ENCODE data around the gene TMEM44.
"Not testable (repeated sequence)": the region's sequence is repeated elsewhere in the genome, so short reads cannot be mapped to it uniquely, and the experiment has no call there.

TMEM44 gene

DNA sequence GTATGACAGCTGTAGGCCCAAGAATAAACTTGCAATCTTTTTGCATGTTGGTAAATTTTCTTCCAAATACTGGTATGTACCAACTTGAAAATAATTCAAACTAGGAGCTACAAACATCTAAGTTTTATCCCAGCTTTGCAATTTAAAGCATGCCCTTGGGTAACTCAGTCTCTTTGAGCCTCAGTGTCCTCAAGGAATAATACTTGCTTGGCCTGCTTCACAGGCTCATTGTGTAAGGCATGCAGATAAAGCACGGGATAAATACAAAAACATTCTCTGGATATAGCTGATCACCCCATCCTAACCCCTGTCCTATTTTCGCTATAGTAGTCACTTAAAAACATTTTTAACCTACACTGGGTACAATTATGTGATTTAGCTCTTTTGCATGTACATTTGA, 9.6 kb upstream of the TMEM44 start:
- no peak for DNase-seq (ENCODE audit: low read depth, low spot score)

DNA sequence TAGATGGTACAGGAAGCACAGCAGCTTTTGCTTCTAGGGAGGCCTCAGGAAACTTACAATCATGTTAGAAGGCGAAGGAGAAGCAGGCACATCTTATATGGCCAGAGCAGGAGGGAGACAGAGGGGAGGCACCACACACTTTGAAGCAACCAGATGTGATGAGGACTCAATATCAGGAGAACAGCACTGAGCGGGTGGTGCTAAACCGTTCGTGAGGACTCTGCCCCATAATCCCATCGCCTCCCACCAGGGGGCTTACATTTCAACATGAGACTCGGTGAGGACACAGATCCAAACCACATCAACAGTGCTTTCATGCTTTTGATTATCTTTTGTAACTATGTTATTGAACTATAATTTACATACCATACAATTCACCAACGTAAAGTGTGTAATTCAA, 7.6 kb upstream of the TMEM44 start:
- DNase-seq (ENCODE audit: low read depth, low spot score) = no peak

DNA sequence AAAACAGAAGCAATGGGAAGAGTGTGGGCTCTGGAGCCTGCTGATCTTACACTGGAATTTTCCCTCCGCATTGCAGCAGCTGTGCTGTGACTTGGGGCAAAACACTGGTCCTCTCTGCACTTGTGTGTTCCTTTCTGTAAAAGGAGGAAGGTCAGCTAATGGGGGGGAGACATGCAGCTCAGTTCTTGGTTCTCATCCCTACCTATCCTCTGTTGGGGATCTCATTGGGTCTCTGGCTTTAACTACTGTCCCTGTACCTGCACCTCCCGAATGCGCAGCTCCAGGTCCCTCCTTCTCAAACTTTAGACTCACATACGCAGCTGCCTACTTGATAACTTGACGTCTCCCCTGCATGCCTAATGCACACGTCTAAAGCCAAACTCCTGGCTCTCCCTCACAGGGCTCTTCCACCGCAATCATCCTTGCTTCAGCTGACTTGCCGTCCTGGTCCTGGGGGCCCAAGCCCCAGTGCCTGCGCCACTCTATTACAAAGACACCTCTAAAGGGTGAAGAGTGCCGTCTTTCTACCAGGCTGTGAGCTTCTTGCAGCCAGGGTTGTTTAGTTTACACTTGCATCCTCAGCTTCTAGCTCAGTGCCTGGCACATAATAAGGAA, 5.9 kb upstream of the TMEM44 start:
- DNase-seq (ENCODE audit: low read depth, low spot score) = no peak

DNA sequence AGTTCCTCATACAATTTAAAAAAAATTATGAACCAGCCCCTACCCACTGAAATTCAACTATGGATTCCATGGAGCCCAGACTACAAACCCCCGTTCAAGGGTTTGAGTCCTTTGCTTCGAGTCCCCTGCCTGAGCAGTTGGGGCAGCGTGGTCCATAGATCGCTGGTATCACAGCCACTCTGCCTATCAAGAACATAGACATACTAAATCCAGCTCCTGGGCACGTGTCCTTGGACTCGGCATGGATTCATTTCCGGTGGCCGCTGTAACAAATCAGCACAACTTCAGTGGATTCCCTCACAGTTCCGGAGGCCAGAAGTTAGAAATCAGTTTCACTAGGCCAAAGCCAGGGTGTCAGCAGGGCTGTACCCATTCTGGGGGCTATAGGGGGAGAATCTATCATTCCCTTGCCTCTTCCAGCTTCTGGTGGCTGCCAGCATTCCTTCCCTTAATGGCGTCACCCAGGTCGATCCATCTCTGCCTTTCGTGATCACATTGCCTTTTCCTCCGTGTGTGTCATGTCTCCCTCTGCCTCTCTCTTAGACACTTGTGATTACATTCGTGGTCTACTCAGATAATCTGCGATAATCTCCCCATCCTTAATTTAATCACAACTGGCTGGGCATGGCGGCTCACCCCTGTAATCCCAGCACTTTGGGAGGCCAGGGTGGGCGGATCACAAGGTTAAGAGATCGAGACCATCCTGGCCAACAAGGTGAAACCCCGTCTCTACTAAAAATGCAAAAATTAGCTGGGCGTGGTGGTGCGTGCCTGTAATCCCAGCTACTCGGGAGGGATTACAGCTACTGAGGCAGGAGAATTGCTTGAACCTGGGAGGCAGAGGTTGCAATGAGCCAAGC, 4.6 kb upstream of the TMEM44 start:
- DNase-seq (ENCODE audit: low read depth, low spot score) = no peak

DNA sequence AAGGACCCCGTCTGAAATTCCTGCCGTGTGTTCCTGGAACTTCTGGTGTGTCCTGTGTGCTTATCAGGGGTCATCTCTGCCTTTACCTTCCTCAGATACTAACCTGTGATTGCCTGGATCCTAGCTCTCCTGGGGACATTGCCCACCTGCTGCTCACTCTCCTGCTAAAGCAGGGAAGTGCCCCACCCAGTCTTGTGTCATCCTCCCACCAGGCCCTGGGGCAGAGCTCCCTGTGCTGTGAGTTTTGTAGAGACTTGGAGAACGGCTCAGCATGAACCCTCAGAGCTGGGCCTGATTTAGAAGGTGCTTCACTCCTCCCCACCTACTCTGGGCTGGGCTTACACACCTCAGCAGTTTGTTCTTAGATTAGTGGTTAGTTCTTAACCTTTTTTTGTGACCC, 3.8 kb upstream of the TMEM44 start:
- DNase-seq (ENCODE audit: low read depth, low spot score) = no peak

DNA sequence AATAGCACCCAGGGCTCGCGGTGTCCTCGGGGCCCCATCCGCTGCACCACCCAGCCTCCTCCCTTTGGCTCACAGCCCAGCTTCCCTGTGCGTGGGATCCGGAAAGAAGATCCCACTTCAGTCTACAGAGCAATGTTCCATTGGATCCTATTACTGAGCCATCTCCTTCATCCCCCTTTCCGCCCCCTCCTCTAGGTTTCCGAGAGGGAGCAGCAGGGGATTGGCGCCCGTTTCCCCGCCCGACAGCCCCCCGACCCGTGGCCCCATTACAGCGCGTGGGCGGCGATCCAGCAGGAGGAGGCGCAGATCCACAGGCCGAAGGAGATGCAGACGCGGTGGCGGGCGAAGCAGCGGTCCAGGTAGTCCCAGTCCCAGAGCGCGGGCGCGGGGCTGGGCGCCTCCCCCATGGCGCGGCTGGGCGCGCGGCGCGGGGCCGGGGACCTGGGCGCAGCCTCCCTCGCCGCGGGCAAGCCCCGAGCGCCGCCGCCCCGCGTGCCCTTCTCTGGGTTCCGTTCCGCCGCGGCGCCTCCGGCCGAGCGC, 340 bp downstream of the TMEM44 start:
- DNase-seq (ENCODE audit: low read depth, low spot score) = no peak

DNA sequence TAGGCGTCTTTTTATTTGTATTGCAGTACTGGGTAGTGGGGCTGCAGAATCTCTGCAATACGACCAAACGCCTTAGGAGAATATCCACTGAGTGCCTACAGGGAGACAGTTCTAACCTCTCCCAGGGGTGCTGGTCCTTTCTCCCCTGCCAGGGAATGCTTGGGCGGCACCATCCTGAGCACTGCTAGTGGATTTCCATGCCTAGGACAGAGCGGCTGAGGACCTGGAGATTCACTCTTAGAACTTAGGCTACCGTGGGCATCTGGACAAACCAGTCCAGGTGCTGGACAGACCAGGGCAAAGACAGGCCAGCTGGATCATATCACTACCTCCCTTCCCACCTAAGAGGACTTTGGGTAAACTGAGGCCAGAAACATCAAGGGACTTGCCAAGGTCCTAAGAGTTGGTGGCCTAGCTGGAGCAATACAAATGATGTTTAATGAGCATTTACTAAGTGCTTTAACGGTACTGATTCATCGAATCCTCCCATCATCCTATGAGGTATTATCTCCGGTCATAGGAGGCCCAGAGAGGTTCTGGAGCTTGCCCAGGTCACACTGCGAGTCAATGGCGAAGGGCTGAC, 902 bp downstream of the TMEM44 start:
- DNase-seq (ENCODE audit: low read depth, low spot score) = no peak

DNA sequence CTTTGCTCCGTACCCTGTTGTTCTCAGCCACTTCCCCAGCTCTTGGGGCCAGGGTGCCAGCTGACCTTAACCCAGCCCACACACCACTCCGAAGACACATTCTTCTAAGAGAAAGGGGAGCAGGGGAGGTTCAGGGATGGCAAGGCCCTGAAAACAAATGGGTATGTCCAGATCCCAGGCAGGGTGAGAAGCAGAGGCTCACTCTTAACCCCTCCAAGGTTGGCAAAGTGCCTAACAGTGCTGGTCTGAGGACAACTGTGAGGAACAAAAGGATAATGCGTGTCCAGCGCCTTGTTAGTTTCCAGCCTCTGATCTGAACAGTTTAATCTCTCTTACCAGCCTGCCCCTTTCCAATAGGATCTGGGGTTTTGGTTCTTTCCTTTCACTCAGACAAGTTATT, 1.5 kb downstream of the TMEM44 start:
- no peak for DNase-seq (ENCODE audit: low read depth, low spot score)

DNA sequence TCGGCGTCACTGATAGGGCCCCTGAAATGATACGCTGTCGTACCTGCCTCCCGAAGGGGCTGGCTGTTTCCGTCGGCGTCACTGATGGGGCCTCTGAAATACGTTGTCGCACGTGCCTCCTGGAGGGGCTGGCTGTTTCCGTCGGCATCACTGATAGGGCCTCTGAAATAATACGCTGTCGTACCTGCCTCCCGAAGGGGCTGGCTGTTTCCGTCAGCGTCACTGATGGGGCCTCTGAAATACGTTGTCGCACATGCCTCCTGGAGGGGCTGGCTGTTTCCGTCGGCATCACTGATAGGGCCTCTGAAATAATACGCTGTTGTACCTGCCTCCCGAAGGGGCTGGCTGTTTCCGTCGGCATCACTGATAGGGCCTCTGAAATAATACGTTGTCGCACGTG, 2.5 kb downstream of the TMEM44 start:
- DNase-seq (ENCODE audit: low read depth, low spot score) = not testable (repeated sequence)

DNA sequence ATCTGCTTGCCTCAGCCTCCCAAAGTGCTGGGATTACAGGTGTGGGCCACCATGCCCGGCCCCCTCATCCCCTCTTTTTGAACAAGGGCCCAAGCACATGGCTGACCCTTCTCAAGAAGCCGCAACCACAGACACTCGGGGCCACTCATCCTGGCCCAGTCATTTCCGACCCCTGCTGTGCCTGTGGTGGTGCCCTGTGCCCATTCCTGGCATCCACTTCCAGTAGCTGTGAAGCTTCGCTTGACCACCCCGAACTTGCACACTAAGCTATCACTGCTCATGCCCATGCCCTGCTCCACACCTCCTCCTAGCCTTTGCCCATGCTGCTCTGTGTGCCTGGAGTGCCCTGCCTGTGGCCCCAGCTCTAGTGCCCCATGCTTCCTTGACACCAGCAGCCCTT, 8.3 kb downstream of the TMEM44 start:
- no peak for DNase-seq (ENCODE audit: low read depth, low spot score)

DNA sequence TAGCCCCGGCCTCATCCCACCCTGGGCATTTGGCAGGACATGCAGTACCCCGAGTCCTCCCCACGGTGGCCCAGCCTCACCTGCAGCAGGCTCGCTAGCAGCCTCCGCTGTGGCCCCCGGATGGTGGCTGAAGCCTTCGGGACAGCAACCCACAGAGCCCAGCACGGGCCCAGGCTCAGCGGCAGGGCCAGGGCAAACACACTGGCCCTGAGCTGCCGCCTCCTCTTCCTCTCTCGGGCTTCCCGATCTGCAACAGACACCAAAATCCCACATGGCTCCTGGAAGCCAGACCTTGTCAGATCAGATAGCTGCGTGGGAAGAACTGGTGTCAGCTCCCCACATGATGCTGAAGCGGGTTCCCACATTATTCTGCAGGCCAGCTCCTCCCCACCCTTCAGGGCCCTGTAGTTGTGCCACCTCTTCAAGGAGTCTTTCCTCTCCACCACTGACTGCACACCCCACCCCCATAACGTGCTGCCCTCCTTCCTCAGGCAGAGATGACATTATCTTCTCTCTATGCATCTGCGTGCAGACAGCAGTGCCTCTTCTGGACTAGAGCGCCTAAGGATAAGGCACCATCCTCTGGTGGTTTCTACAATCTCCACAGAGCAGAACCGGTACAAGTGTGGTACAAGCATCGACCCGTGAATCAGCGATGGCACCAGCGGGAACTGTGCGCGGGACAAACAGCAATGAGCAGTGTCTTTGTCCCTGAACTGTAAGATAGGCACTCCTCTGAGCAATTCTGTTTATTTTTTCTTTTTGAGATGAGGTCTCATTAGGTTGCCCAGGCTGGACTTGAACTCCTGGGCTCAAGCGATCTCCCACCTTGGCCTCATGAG, 9.5 kb downstream of the TMEM44 start:
- DNase-seq (ENCODE audit: low read depth, low spot score) = no peak

DNA sequence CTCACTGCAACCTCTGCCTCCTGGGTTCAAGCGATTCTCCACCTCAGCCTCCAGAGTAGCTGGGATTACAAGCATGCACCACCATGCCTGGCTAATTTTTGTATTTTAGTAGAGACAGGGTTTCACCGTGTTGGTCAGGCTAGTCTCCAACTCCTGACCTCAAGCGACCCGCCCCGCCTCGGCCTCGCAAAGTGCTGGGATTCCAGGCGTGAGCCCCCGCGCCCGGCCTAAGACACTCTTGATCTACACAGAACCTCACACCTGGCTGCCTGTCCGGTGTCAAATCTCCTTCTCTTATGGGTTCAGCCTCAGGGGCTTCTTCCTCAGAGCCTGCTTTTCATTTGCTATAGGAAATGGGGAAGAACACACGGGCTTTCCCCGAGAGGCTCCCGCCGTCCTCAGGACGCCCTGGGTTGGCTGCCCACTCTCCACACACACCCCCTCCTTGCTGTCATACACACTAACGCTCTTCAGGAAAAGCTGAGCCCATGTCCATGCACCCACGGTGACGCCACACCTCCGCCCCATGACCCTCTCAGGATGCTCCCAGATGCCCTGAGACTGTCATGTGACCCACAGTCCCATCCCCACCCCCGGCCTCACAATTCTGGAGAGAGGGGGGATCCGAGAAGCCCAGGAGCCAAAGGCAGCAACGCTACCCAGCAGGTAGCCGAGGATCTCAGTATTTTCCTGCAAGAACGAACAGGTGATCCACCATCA, 10.4 kb downstream of the TMEM44 start:
- DNase-seq (ENCODE audit: low read depth, low spot score) = no peak

DNA sequence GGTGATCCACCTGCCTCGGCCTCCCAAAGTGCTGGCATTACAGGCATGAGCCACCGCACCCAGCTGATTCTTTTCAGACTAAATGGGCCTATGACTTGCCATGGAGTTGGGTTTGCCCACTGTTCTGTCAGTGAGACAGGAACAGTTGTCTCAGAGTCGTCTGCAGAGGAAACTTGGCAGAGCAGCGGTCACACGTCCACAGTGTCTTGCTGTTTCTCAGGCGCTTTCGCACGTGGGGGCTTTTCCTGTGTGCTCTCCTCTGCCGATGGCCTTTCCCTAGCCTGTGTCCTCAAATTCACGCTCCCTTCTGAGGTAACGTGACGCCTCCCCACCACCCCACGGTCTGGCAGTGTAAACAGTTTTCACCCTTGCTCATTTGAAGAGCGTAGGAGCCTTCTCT, 11.3 kb downstream of the TMEM44 start:
- no peak for DNase-seq (ENCODE audit: low read depth, low spot score)

DNA sequence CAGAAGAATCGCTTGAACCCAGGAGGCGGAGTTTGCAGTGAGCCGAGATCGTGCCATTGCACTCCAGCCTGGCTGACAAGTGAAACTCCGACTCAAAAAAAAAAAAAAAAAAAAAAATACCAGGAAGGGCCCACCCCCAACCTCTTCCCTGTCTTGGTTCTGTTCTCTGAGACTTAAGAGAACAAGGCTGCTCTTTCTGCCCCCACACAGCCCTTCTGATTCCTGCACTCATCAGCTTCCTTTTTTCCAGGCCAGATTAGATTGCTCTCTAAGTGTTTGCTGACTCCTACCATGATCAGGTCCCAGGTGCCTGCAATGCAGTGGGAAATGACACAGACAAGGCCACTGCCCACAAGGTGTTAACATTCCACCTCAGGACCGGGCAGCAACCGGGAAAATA, 13.0 kb downstream of the TMEM44 start:
- DNase-seq (ENCODE audit: low read depth, low spot score) = no peak

DNA sequence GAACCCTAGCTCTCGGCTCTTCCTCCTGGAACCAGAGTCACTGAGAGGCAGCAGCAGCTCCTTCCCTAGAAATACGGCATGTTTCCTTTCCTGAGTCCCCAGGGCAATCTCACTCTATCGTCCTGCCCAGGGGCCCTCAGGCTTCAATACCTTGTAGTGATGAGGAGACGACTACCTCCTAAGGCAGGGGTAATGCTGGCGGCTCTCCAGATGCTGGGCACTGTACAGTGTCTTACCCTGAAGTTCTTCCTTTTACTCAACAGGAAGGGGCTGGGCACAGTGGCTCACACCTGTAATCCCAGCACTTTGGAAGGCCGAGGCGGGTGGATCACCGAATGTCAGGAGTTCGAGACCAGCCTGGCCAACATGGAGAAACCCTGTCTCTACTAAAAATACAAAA, 13.5 kb downstream of the TMEM44 start:
- no peak for DNase-seq (ENCODE audit: low read depth, low spot score)

DNA sequence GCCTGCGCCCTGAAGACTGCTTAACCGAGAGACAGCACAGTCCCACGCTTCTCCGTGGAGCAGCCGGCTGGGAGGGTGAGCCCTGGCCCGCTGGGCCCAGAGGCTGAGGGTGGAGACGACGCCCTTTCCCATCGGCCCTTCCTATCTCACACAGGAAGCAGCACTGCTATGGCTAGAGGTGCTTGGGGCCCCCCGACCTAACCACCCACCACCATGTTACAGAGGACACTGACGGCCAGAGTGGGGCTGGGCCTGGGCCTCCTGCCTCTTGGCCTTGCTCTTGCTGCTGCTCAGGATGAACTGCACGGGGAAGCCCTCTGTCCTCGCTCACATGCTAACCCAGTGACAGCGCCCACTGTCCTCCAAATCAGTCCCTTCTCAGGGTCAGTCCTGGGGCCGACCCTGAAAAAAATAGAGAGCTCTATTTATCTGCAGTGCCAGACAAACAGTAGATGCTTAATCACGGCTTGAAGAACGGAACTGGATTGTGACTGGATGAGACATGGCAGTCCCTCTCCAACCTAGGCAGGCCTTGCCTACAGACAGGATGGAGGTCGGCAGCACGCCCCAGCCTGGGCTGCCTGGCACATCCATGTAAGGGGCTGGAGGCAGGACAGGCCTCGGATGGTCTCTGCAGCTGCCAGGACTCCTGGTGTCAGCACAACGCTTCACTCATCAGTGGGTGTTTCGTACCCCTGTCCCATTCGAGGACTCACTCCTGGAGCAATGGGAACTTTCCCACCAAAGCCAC, 14.2 kb downstream of the TMEM44 start:
- DNase-seq (ENCODE audit: low read depth, low spot score) = no peak

DNA sequence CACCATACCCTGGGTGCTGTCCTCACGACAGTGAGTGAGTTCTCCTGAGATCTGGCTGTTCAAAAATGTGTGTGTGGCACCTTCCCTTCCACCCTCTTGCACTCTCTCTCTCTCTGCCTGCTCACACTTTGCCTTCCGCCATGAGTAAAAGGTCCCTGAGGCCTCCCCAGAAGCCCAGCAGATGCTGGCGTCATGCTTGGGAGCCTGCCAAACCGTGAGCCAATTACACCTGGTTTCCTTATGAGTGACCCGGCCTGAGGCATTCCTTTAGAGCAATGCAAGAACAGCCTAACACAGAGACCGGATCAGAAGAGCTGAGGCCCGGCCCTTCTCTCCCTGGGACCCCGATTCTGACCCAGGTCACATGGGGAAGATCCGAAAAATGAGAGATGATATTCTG, 15.4 kb downstream of the TMEM44 start:
- DNase-seq (ENCODE audit: low read depth, low spot score) = no peak

DNA sequence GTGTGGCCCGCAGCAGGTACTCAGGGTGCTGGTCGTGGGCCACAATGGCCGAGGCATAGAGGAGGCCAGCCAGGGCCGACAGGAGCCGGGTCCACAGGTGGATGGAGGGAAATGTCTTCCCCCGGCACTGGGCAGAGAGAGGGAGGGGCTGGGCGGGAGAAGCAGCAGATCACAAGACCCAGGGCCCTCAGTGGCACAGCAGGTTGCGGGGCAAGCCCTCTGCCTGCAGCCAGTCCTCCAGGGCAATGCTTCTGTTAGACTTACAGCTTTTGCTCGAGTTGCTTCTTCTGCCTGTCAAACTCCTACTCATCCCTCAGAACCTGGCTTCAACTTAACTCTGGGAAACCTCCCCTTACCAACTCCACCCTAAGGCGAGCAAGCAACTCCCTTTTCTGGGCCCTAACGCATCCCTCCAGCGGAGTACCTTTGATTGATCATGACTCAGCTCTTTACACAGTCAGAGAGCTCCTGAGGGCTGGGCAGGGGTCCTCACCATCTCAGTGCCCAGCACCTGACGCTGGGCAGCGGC, 16.0 kb downstream of the TMEM44 start:
- DNase-seq (ENCODE audit: low read depth, low spot score) = no peak

DNA sequence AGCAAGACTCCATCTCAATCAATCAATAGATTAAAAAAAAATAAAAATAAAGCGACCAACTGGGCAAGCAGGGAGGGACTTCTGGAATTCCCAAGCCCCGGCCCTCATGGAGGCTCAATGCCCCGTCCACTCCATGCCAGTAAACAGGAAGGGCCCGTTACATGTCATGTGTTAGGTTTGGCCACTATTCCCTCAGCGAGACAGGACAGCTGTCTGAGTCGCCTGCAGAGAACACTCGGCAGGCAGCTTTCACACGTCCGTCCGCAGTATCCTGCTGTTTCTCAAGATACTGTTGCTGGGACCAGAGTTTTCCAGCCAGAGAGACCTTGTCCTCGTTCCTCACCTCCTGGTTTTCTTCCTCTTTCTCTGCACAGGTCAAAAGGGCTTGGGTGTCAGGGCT, 18.0 kb downstream of the TMEM44 start:
- DNase-seq (ENCODE audit: low read depth, low spot score) = no peak

DNA sequence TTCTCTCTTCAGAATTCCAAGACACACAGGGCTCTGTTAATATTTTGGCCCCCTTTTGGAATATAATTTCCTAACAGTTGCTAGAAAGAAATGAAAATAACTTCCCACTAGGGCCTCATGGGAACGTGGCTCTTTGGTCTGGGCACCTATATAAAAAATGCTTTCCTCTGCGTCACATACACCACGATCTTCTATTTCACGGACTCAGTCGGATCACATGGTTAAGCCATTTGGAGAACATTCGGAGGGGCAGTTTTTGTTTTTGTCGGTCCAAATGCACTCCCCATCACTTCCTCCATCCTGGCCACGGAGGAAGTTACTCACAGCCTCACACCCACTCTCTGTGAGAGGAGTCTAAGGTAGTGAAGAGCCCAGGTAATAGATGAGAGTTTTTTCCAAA, 21.0 kb downstream of the TMEM44 start:
- DNase-seq (ENCODE audit: low read depth, low spot score) = no peak

Measured in iPS DF 19.7 (cell line).